Choroid plexus epithelial cell (primary cell): ENCODE measurements around the gene SLC13A3.
"Not testable (repeated sequence)": the region's sequence is repeated elsewhere in the genome, so short reads cannot be mapped to it uniquely, and the experiment has no call there.

Source experiments
- DNase-seq: peaks from one replicate; pipeline ENCODE4 v3.0.0-alpha.2; 2010; ENCODE audit warnings: low read depth
- H3K4me3 ChIP-seq: 2 replicates; pipeline ENCODE4 v1.5.1; 2011; ENCODE audit warnings: low read depth, mild to moderate bottlenecking, control low read depth, low read length, moderate library complexity
- TF ChIP-seq, protein P1 (sequence below): conservative IDR thresholded peaks from 2 replicates; pipeline ENCODE4 v1.5.1; 2011; ENCODE audit warnings: low read depth, mild to moderate bottlenecking, control low read depth, inconsistent platforms, low read length, moderate library complexity

The SLC13A3 gene

DNA sequence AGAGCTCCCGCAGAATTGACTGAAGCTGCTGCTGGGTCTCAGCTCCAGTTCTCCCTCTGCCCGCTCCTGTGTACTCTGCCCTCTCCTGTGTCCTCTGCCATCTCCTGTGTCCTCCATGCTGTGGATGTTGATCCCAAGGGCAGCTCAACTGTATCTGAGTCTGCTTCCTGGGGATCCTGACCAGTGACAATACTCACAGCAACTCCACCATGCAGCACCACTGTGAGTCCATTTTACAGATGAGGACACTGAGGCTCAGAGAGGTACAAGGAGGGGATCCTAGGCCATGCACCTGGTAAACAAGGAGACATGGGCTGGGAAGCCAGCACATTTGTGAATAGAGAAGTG is 29.4 kb upstream of the SLC13A3 start:
- TF ChIP-seq, protein P1, sequence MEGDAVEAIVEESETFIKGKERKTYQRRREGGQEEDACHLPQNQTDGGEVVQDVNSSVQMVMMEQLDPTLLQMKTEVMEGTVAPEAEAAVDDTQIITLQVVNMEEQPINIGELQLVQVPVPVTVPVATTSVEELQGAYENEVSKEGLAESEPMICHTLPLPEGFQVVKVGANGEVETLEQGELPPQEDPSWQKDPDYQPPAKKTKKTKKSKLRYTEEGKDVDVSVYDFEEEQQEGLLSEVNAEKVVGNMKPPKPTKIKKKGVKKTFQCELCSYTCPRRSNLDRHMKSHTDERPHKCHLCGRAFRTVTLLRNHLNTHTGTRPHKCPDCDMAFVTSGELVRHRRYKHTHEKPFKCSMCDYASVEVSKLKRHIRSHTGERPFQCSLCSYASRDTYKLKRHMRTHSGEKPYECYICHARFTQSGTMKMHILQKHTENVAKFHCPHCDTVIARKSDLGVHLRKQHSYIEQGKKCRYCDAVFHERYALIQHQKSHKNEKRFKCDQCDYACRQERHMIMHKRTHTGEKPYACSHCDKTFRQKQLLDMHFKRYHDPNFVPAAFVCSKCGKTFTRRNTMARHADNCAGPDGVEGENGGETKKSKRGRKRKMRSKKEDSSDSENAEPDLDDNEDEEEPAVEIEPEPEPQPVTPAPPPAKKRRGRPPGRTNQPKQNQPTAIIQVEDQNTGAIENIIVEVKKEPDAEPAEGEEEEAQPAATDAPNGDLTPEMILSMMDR, result no peak
- DNase-seq, result no peak
- no peak overlapping the region for H3K4me3 ChIP-seq

DNA sequence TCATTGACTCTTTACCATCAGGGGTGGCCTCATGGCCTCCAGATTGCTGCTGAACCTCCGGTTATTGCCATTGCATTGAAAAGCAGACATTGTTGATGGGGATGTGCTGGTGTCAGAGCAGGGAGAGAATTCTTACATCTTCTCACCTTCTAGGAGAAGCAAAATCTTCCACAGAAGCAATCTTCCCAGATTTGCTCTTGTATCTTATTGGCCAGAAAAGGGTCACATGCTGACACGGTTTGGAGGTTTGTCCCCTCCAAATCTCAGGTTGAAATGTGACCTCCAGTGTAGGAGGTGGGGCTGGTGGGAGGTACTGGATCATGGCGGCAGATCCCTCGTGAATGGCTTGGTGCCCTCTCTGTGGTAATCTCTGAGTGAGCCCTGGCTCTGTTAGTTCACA is 27.3 kb upstream of the SLC13A3 start:
- TF ChIP-seq, protein P1, result no peak
- DNase-seq, result no peak

DNA sequence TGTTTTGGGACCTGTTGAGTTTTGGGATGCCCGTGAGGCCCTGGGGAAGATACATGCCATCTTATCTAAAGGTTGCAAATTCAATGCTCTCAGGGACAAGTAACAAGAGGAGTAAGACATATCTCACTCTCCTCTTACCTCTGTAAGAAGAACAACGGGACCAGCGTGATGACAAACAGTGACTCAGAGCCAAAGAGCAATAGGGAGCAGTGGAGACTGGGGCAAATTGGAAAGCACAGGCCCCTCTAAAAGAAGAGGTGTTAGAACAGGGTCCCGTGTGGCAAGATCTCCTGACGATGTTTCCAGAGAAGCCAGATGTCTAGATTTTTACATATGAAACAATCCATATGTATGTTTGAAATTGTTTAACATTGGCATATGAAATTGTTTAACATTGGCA is 26.3 kb upstream of the SLC13A3 start:
- TF ChIP-seq, protein P1, result no peak
- no peak for DNase-seq
- no peak overlapping the region for H3K4me3 ChIP-seq

More for the DNA sequence above, 27.3 kb upstream of the SLC13A3 start:
- H3K4me3 ChIP-seq, result no peak overlapping the region

DNA sequence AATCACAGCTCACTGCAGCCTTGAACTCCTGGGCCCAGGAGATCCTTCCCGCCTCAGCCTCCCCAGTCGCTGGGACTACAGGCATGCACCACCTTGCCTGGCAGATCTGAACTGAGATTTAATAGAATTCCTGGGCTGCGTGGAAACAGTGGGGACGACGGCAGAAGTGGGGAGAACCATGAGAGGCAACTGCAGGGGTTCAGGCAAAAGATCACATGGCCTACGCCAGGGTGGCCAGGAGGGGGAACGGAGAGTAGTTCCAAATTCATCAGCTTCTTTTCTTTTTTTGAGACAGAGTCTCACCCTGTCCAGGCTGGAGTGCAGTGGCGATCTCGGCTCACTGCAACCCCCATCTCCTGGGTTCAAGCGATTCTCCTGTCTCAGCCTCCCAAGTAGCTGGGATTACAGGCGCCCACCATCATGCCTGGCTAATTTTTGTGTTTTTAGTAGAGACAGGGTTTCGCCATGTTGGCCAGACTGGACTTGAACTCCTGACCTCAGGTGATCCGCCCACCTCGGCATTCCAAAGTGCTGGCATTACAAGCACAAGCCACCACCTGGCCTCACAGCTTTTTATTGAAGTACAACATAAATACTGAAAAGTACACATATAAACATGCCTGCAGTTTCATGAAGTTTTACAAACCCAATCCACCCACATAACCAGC is 25.5 kb upstream of the SLC13A3 start:
- DNase-seq, H3K4me3 ChIP-seq: not testable (repeated sequence)

DNA sequence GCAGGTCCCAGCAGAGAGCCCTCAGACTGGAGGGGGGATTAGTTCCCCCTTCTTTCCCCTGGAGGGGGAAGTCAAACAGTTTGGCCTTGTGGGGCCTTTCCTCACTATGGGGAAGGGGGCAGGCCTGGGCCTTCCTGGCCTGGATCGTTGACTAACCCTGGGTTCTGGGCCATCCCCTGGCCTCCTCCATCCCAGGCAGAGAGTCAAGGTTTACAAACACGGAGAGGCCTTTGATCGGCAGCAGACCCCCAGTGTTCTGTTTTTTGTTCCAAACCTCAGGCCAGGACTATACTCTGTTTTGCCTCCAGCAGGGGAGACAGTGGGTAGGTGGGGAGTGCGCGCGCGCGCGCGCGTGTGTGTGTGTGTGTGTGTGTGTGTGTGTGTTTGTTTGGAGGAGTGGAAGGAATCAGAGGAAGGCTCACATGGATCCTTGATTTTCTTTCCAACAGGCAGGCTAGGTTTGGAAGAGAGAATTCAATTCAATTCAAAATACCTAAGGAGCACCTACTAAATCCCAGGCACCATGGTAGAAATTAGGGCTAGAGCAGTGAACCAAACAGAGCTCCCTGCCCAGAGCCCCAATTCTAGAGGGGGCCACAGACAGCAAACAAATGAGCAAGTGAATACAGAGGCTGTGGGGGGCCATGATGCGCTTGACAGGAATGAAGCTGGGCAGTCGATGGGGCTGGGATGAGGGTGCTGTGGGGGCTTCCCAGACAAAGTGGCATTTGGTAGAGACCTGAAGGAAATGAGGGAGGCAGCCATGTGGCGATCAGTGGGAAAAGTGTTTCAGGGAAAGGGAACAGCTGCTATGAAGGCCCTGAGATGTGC is 23.2 kb upstream of the SLC13A3 start:
- TF ChIP-seq, protein P1, result no peak
- DNase-seq, result peak; percentile 25
- H3K4me3 ChIP-seq, result no peak overlapping the region

DNA sequence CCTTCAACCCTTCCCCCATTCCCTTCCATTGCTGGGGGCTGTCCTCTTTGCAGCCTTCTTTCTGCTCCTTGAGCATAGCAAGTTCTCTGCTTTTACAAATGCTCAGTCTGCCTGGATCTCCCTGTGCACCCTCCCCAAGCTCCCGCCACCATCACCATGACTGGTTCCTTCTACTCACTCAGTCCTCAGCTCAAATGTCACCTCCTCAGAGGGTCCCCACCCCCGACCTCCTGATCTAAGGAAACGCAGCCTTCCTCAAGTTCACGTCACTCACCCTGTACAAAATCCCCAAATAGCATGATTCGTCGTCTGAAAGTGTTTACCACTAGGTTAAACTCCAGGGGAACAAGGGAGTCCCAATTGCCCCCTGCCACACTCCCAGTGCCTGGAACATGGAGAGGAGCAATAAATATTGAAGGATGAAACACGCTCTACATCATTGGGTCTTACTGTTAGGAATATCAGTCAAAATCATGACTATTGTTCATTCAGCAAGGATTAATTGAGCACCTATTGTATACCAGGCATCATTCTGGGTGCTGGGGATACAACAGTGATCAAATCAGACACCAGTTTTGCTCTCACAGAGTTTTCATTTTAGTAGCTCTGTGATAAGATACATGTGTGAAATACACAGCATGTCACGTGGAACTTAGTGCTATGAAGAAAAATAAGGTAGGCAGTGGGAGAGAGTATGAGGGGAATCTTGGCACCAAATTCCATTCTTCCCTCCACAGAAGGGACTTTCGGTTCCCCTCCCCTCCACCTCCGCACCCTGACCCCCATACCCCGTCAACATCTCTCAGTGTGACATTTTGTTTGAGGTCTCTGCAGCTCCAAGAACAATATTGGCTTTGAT is 22.4 kb upstream of the SLC13A3 start:
- TF ChIP-seq, protein P1, result no peak
- DNase-seq, result no peak
- no peak overlapping the region for H3K4me3 ChIP-seq

DNA sequence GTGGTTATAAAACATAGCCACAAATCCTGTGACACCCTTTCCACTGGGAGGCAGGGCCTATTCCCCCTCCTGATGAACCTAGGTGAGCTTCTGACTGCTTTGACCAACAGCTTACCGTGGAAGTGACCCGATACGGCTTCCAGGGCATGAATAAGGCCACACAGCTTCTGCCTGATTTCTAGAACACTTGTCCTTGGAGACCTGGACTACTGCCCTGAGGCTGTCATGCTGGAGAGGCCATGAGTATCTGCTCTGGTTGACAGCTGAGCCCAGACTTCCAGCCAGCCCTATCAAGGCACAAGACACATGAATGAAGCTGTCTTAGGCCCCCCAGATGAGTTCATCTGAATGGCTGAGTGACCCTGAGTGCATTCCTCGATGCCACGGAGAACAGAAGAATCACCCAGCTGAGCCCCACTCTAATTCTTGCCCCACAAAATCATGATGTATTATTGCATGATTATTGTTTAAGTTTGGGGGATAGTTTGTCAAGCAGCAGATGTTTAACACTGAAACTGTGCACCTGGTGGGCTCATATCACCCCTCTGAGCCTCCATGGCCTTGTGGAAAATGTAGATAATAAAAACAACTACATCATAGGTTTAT is 21.4 kb upstream of the SLC13A3 start:
- no peak overlapping the region for H3K4me3 ChIP-seq
- DNase-seq, result no peak
- TF ChIP-seq, protein P1, result no peak
